Breast epithelium (tissue), 3 donors: ENCODE data around the gene PLEKHM1.

Experiments
- CTCF ChIP-seq, 3 donors: fragments of 450-650 bp; IDR thresholded peaks; one replicate each; pipeline ENCODE4 v1.5.1; 2016 to 2017; ENCODE audit warnings: antibody characterized with exemption in 3 of 3, mild to moderate bottlenecking in 3 of 3, moderate library complexity in 3 of 3
- POLR2A ChIP-seq: fragments of 450-650 bp; IDR thresholded peaks from one replicate; pipeline ENCODE4 v1.6.1; 2016; ENCODE audit warnings: antibody characterized with exemption, mild to moderate bottlenecking, moderate library complexity
- POLR2AphosphoS5 ChIP-seq, 3 donors: sonication (generic); formaldehyde crosslinking; IDR thresholded peaks; one replicate each; pipeline ENCODE4 v1.6.1; 2017; ENCODE audit warnings: antibody characterized with exemption in 3 of 3

- TF ChIP-seq POLR2A (no peak), POLR2AphosphoS5 (IDR thresholded peaks at IDR 0.05) (no peak), CTCF (IDR thresholded peaks at IDR 0.05) (no peak)
Measured at GRCh38 chr17:45413498-45413923, 77.0 kb downstream of the PLEKHM1 start.
